Activated CD8-positive, alpha-beta T cell treated with anti-CD3 and anti-CD28 coated beads for 36 hours (primary cell): Measurements from ENCODE around the gene MYH15. TPM values are rescaled to one million over a fixed set of nuclear protein-coding genes. Genes with fewer than 3 reads are reported as not detected.
A peak's percentile ranks its signal among the peaks of the same experiment; 100 is the strongest.

Experiments
- ATAC-seq: fragments of 200-7000 bp; cut with Tn5 transposase; one replicate; pipeline ENCODE4 v1.10.0; 2021; ENCODE audit warnings: mild to moderate bottlenecking, moderate library complexity
- CTCF ChIA-PET: fragments of 350-600 bp; sonication (Branson Sonifier 250); formaldehyde crosslinking; loops from one replicate; lab custom pipeline; 2021; ENCODE audit warnings: antibody characterized with exemption; lab: Charles Lee
- POLR2A ChIA-PET: fragments of 350-600 bp; sonication (Branson Sonifier 250); formaldehyde crosslinking; loops from one replicate; lab custom pipeline; 2021; ENCODE audit warnings: antibody characterized with exemption; lab: Charles Lee
- DNase-seq: peaks from one replicate; pipeline ENCODE4 v3.0.0-alpha.2; 2020
- H3K27ac Mint-ChIP-seq: one replicate; pipeline ENCODE4 v1.8.0; 2021; ENCODE audit warnings: mild to moderate bottlenecking, mixed read lengths
- H3K27me3 Mint-ChIP-seq: one replicate; pipeline ENCODE4 v1.8.0; 2021; ENCODE audit warnings: mixed read lengths
- H3K36me3 Mint-ChIP-seq: one replicate; pipeline ENCODE4 v1.8.0; 2021; ENCODE audit warnings: low read depth, mixed read lengths
- H3K4me1 Mint-ChIP-seq: one replicate; pipeline ENCODE4 v1.8.0; 2021; ENCODE audit warnings: low read depth, mixed read lengths
- H3K4me3 Mint-ChIP-seq: one replicate; pipeline ENCODE4 v1.8.0; 2021; ENCODE audit warnings: mild to moderate bottlenecking, moderate library complexity, mixed read lengths
- H3K9me3 Mint-ChIP-seq: one replicate; pipeline ENCODE4 v1.8.0; 2021; ENCODE audit warnings: mixed read lengths
- CTCF ChIP-seq: fragments of 200-600 bp; IDR thresholded peaks from one replicate; pipeline ENCODE4 v1.8.0; 2022; ENCODE audit warnings: antibody characterized with exemption, mild to moderate bottlenecking
- intact Hi-C: fragments of 100-400 bp; cut with micrococcal nuclease; formaldehyde crosslinking; loops from one replicate; pipeline ENCODE4 v1.10.0; 2022
- total RNA-seq, 2 experiments: library from RNA; stranded (reverse); gene quantifications; one replicate each; pipeline ENCODE4 v1.2.3, GENCODE V29; 2021

MYH15 gene
- total RNA-seq, 2 experiments from 2014 or later, result 0.07 to 0.09 TPM

- POLR2A ChIA-PET, result no interaction called here
- Mint-ChIP-seq H3K9me3 (no peaks in the 10 kb centered on the region), H3K27ac (no peak overlapping the region), H3K27me3 (no peaks in the 10 kb centered on the region), H3K4me3 (no peak overlapping the region), H3K36me3 (no peaks in the 10 kb centered on the region), H3K4me1 (peaks cover 16% of the 10 kb centered on the region)
- no peak for TF ChIP-seq CTCF
- DNase-seq (peak; percentile 6), ATAC-seq (no peak)
- intact Hi-C loops, result no loop called here
- CTCF ChIA-PET, result interaction anchor here (1.5 kb wide), 1 partner anchor 43 kb away, joined by 3 read pairs; the partner anchor contains the start of gene HHLA2
These were observed 171.4 kb downstream of the MYH15 start for GRCh38 chr3:108338901-108339545.

- no peak for TF ChIP-seq CTCF
- ChIA-PET POLR2A (no interaction called here), CTCF (interaction anchor here (0.8 kb wide), 1 partner anchor 9 kb away, joined by 3 read pairs; no protein-coding TSS in a partner anchor)
- ATAC-seq (no peak), DNase-seq (no peak)
- intact Hi-C loops, result no loop called here
- no peak overlapping the region for H3K27ac Mint-ChIP-seq
- no peak overlapping the region for H3K4me3 Mint-ChIP-seq
- H3K9me3 Mint-ChIP-seq, result no peaks in the 10 kb centered on the region
- no peaks in the 10 kb centered on the region for H3K27me3 Mint-ChIP-seq
- H3K36me3 Mint-ChIP-seq, result no peaks in the 10 kb centered on the region
- H3K4me1 Mint-ChIP-seq, result peaks cover 12% of the 10 kb centered on the region
These were observed 175.7 kb downstream of the MYH15 start for GRCh38 chr3:108334701-108335100.

GRCh38 chr3:108333961-108334360 is 176.4 kb downstream of the MYH15 start:
- POLR2A ChIA-PET, result interaction anchor here (0.6 kb wide), 1 partner anchor 666 kb away, joined by 3 read pairs; no protein-coding TSS in a partner anchor
- TF ChIP-seq CTCF, result no peak
- intact Hi-C loops, result no loop called here
- CTCF ChIA-PET, result interaction anchor here (0.8 kb wide), 1 partner anchor 9 kb away, joined by 3 read pairs; no protein-coding TSS in a partner anchor
- no peak for DNase-seq
- ATAC-seq, result no peak
- H3K4me3 Mint-ChIP-seq, result no peak overlapping the region
- no peaks in the 10 kb centered on the region for H3K9me3 Mint-ChIP-seq
- H3K4me1 Mint-ChIP-seq, result peaks cover 18% of the 10 kb centered on the region
- H3K27me3 Mint-ChIP-seq, result no peaks in the 10 kb centered on the region
- no peak overlapping the region for H3K27ac Mint-ChIP-seq
- no peaks in the 10 kb centered on the region for H3K36me3 Mint-ChIP-seq

GRCh38 chr3:108331792-108332191 is 178.6 kb downstream of the MYH15 start:
- no peak for TF ChIP-seq CTCF
- ChIA-PET CTCF (interaction anchor here (1.8 kb wide), 1 partner anchor 146 kb away, joined by 4 read pairs; no protein-coding TSS in a partner anchor), POLR2A (interaction anchor here (1.1 to 1.6 kb wide), 2 partner anchors 13 to 109 kb away, joined by 3 to 4 read pairs; partner anchors contain the start of gene IFT57)
- ATAC-seq (no peak), DNase-seq (no peak)
- Mint-ChIP-seq H3K27ac (no peak overlapping the region), H3K9me3 (peaks cover 3% of the 10 kb centered on the region), H3K4me3 (no peak overlapping the region), H3K4me1 (peaks cover 32% of the 10 kb centered on the region), H3K36me3 (peaks cover 5% of the 10 kb centered on the region), H3K27me3 (no peaks in the 10 kb centered on the region)
- intact Hi-C loops, result no loop called here

Other genes with a start within 250 kb of the MYH15 start
- 1 to 10 TPM; 1.7 to 2.2 TPM for gene HHLA2, start 214.0 kb downstream of the MYH15 start, total RNA-seq
- gene CIP2A, start 78.8 kb upstream of the MYH15 start, total RNA-seq, result 10 to 100 TPM; 42.5 to 44.9 TPM
- 10 to 100 TPM; 18.5 to 21.8 TPM for gene DZIP3, start 79.1 kb upstream of the MYH15 start, total RNA-seq
- gene RETNLB, start 246.8 kb upstream of the MYH15 start, total RNA-seq, result not detected